HCT116 (cell line): Measurements from ENCODE around the gene FLT4. TPM values are rescaled to one million over a fixed set of nuclear protein-coding genes. Genes with fewer than 3 reads are reported as not detected.

Experiments
- ATAC-seq: fragments of 200-7000 bp; cut with Tn5 transposase; 2 replicates; pipeline ENCODE4 v1.9.1; 2020; ENCODE audit warnings: mild to moderate bottlenecking, moderate library complexity
- BruUV-seq: library from RNA; stranded (reverse); fragments of 400-500 nt; replicated peaks from 2 replicates; lab custom pipeline; 2021; lab: Mats Ljungman, UMichigan
- CTCF ChIA-PET: fragments of 300-600 bp; sonication (Branson Sonifier 250); formaldehyde crosslinking; loops from one replicate; lab custom pipeline; 2021; ENCODE audit warnings: antibody characterized with exemption; lab: Charles Lee
- POLR2A ChIA-PET: fragments of 300-600, 350-600 bp; sonication (Branson Sonifier 250); formaldehyde crosslinking; loops from one replicate; lab custom pipeline; 2021; ENCODE audit warnings: antibody characterized with exemption; lab: Charles Lee
- RAD21 ChIA-PET, 2 experiments: fragments of 300-600 bp; sonication (Branson Sonifier 250); formaldehyde crosslinking; loops; one replicate each; lab custom pipeline; 2023; ENCODE audit warnings: low total read pairs in 2 of 2; ENCODE audit not compliant: uncharacterized antibody in 2 of 2, unreplicated experiment in 2 of 2, low non-redundant PET in 1 of 2; lab: Charles Lee
- DNase-seq: peaks from one replicate; pipeline ENCODE4 v3.0.0-alpha.2; 2010; ENCODE audit warnings: low read depth, low spot score
- H2AFZ ChIP-seq: fragments of 200-600 bp; shearing (Covaris generic), sonication (generic); 2 replicates; pipeline ENCODE4 v1.6.1; 2017; ENCODE audit warnings: low read depth, mixed run types, mixed read lengths, antibody characterized with exemption, low read length; ENCODE audit not compliant: poor library complexity, severe bottlenecking
- H3K27ac ChIP-seq: 2 replicates; pipeline ENCODE4 v1.5.1; 2012; ENCODE audit warnings: low read depth, low read length
- H3K27me3 ChIP-seq: fragments of 200-600 bp; sonication (generic); 2 replicates; pipeline ENCODE4 v1.6.1; 2016; ENCODE audit warnings: mixed run types, low read length, mixed read lengths; ENCODE audit not compliant: insufficient read depth
- H3K36me3 ChIP-seq, 2 experiments: fragments of 200-500 bp in 1 of 2; fragments of 200-600 bp in 1 of 2; sonication (Bioruptor generic) in 1 of 2; sonication (generic) in 1 of 2; 2 replicates each; pipeline versions ENCODE4 v1.5.1 to v1.6.1; 2014 to 2016; ENCODE audit warnings: low read length in 2 of 2, inconsistent platforms in 1 of 2, mixed read lengths in 1 of 2, mixed run types in 1 of 2; ENCODE audit not compliant: insufficient read depth in 2 of 2, control insufficient read depth in 1 of 2
- H3K4me1 ChIP-seq, 2 experiments: fragments of 200-600 bp in 1 of 2; sonication (generic) in 1 of 2; 2 replicates each; pipeline versions ENCODE4 v1.5.1 to v1.6.1; 2012 to 2017; ENCODE audit warnings: low read length in 2 of 2, inconsistent platforms in 1 of 2, mild to moderate bottlenecking in 1 of 2, mixed read lengths in 1 of 2, mixed run types in 1 of 2, moderate library complexity in 1 of 2; ENCODE audit not compliant: insufficient read depth in 2 of 2, control insufficient read depth in 1 of 2
- H3K4me2 ChIP-seq: fragments of 200-600 bp; sonication (generic); 2 replicates; pipeline ENCODE4 v1.6.1; 2017; ENCODE audit warnings: mixed run types, low read length, mixed read lengths
- H3K4me3 ChIP-seq, 2 experiments: fragments of 200-600 bp in 1 of 2; sonication (generic) in 1 of 2; replicated peaks in 1 of 2; 2 replicates each; pipeline ENCODE4 v1.5.1; 2011 to 2016; ENCODE audit warnings: low read length in 2 of 2, control low read depth in 1 of 2, low read depth in 1 of 2, mild to moderate bottlenecking in 1 of 2, mixed read lengths in 1 of 2, mixed run types in 1 of 2
- H3K79me2 ChIP-seq: fragments of 200-600 bp; sonication (generic); 2 replicates; pipeline ENCODE4 v1.6.1; 2017; ENCODE audit warnings: mild to moderate bottlenecking, mixed run types, low read length, moderate library complexity, mixed read lengths; ENCODE audit not compliant: insufficient read depth
- H3K9ac ChIP-seq: fragments of 200-600 bp; sonication (generic); 2 replicates; pipeline ENCODE4 v1.6.1; 2016; ENCODE audit warnings: low read length, mixed read lengths
- H3K9me2 ChIP-seq: fragments of 200-600 bp; sonication (generic), shearing (Covaris generic); 2 replicates; pipeline ENCODE4 v1.6.1; 2017; ENCODE audit warnings: mixed run types, mild to moderate bottlenecking, moderate library complexity; ENCODE audit not compliant: insufficient read depth
- H3K9me3 ChIP-seq, 2 experiments: fragments of 200-500 bp in 1 of 2; fragments of 200-600 bp in 1 of 2; sonication (Bioruptor generic) in 1 of 2; sonication (generic) in 1 of 2; 2 replicates each; pipeline ENCODE4 v1.6.1; 2014 to 2017; ENCODE audit warnings: low read length in 2 of 2, mixed read lengths in 2 of 2, inconsistent platforms in 1 of 2, low read depth in 1 of 2, mild to moderate bottlenecking in 1 of 2, mixed run types in 1 of 2, moderate library complexity in 1 of 2; ENCODE audit not compliant: control insufficient read depth in 1 of 2, insufficient read depth in 1 of 2
- H4K20me1 ChIP-seq: fragments of 200-600 bp; sonication (generic), shearing (Covaris generic); 2 replicates; pipeline ENCODE4 v1.6.1; 2017; ENCODE audit warnings: mixed run types, mild to moderate bottlenecking, moderate library complexity; ENCODE audit not compliant: insufficient read depth
- POLR2AphosphoS5 ChIP-seq: IDR thresholded peaks from 2 replicates; pipeline ENCODE4 v1.6.1; 2011; ENCODE audit warnings: mild to moderate bottlenecking, low read depth, low read length, moderate library complexity
- REST ChIP-seq: IDR thresholded peaks from 2 replicates; pipeline ENCODE4 v1.6.1; 2012; ENCODE audit warnings: low read depth
- SIN3A ChIP-seq: IDR thresholded peaks from 2 replicates; pipeline ENCODE4 v1.6.1; 2012; ENCODE audit warnings: low read depth
- ZBTB33 ChIP-seq: IDR thresholded peaks from 2 replicates; pipeline ENCODE4 v1.6.1; 2011; ENCODE audit warnings: mild to moderate bottlenecking, low read length, moderate library complexity; ENCODE audit not compliant: insufficient replicate concordance; ENCODE audit errors: extremely low read depth
- intact Hi-C: fragments of 100-400 bp; cut with micrococcal nuclease; formaldehyde crosslinking; loops from 2 replicates; pipeline ENCODE4 v1.10.0; 2022
- total RNA-seq: library from RNA; stranded (reverse); gene quantifications from one replicate; pipeline ENCODE4 v1.2.1, GENCODE V29; 2021; ENCODE audit not compliant: unreplicated experiment

FLT4 gene
- total RNA-seq, 1 experiment from 2014 or later: 0.17 TPM

GRCh38 chr5:180637962-180638680 lies 11.3 kb downstream of the FLT4 start:
- H4K20me1 ChIP-seq: no peaks in the 10 kb centered on the region
- BruUV-seq: no TSS peak
- no peak for DNase-seq
- no peak overlapping the region for H3K9ac ChIP-seq
- intact Hi-C loops: no loop called here
- CTCF ChIA-PET: interaction anchor here (0.6 kb wide), 1 partner anchor 623 kb away, joined by 3 read pairs; the partner anchor contains the start of gene TRIM52
- no peaks in the 10 kb centered on the region for H3K9me3 ChIP-seq
- H3K9me2 ChIP-seq: no peaks in the 10 kb centered on the region
- H3K4me3 ChIP-seq: no peak overlapping the region
- no peaks in the 10 kb centered on the region for H3K36me3 ChIP-seq
- H3K4me1 ChIP-seq: no peaks in the 10 kb centered on the region
- no peak overlapping the region for H2AFZ ChIP-seq
- RAD21 ChIA-PET: no interaction called here
- no peak for ATAC-seq
- no peak overlapping the region for H3K4me2 ChIP-seq
- no peaks in the 10 kb centered on the region for H3K79me2 ChIP-seq
- TF ChIP-seq SIN3A (no peak), POLR2AphosphoS5 (no peak), ZBTB33 (no peak), REST (no peak)
- H3K27me3 ChIP-seq: no peaks in the 10 kb centered on the region
- POLR2A ChIA-PET: no interaction called here
- H3K27ac ChIP-seq: no peak overlapping the region
